Epithelial cell of proximal tubule (primary cell): ENCODE measurements around the gene MTRFR. TPM values are rescaled to one million over a fixed set of nuclear protein-coding genes. Genes with fewer than 3 reads are reported as not detected.

Source experiments
- DNase-seq: peaks from one replicate; pipeline ENCODE4 v3.0.0-alpha.2; 2011; ENCODE audit warnings: low read depth
- H3K4me3 ChIP-seq: 2 replicates; pipeline ENCODE4 v1.5.1; 2011; ENCODE audit warnings: low read depth, mild to moderate bottlenecking, low read length
- total RNA-seq: library from RNA; depleted of rRNA; stranded (reverse); fragments of >200 nt; gene quantifications from 2 replicates; pipeline ENCODE4 v1.2.3, GENCODE V29; 2015
- TF ChIP-seq, protein P1 (sequence below): conservative IDR thresholded peaks from 2 replicates; pipeline ENCODE4 v1.5.1; 2012; ENCODE audit warnings: low read depth, mild to moderate bottlenecking, low read length

MTRFR gene
- total RNA-seq, 1 donor from 2014 or later = 31.2 TPM

DNA sequence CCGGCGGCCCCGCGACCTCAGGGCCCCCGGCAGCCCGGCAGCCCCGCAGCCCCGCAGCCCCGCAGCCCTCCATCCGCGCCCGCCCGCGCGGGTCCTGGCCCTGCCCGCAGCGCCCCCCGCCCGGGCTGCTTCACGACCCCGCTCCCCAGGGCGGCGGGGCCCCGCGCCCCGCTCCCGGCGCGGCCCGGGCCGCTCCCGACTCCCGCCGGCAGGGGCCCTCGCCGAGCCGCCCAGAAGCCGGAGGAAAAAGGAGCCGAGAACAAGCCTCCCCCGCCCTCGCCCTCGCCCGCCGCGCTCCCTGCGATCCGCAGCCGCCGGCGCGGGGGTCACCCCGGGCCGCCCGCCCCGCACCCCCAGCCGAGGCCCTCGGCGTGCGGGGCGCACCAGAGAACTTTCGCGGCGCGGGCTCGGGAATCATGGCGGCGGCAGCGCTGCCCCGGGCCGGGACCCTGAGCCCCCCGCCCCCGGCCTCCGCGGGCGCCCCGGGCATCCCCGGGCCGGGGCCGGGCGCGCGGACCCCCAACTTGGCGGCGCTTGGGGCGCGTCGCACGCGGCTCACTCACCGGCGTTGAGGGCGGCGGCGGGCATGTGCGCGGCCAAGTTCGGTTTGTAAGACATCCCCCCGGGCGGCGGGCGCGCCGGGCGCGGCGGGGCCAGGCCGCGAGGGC, 37.9 kb downstream of the MTRFR start:
- TF ChIP-seq, protein P1, sequence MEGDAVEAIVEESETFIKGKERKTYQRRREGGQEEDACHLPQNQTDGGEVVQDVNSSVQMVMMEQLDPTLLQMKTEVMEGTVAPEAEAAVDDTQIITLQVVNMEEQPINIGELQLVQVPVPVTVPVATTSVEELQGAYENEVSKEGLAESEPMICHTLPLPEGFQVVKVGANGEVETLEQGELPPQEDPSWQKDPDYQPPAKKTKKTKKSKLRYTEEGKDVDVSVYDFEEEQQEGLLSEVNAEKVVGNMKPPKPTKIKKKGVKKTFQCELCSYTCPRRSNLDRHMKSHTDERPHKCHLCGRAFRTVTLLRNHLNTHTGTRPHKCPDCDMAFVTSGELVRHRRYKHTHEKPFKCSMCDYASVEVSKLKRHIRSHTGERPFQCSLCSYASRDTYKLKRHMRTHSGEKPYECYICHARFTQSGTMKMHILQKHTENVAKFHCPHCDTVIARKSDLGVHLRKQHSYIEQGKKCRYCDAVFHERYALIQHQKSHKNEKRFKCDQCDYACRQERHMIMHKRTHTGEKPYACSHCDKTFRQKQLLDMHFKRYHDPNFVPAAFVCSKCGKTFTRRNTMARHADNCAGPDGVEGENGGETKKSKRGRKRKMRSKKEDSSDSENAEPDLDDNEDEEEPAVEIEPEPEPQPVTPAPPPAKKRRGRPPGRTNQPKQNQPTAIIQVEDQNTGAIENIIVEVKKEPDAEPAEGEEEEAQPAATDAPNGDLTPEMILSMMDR = peak; percentile 35
- no peak for DNase-seq
- peak overlapping the region; percentile 83 for H3K4me3 ChIP-seq

DNA sequence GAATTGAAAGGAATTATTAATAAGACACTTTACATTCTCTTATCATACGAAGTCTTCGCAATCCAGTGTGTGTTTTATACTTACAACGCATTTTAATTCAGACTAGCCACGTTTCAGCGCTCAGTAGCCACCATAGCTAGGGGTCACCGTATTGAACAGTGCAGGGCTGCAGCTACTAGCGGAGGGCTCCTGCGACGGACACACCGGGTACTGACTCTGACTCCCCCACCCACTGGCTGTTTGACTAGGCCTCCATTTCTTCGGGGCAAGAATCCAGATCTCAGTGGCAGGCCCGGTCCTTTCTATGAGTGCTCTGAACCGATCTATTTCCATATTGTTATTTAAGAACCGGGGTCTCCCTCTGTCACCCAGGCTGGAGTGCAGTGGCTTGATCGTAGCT, 39.9 kb downstream of the MTRFR start:
- no peak for DNase-seq
- H3K4me3 ChIP-seq = no peak overlapping the region
- TF ChIP-seq, protein P1 = no peak

DNA sequence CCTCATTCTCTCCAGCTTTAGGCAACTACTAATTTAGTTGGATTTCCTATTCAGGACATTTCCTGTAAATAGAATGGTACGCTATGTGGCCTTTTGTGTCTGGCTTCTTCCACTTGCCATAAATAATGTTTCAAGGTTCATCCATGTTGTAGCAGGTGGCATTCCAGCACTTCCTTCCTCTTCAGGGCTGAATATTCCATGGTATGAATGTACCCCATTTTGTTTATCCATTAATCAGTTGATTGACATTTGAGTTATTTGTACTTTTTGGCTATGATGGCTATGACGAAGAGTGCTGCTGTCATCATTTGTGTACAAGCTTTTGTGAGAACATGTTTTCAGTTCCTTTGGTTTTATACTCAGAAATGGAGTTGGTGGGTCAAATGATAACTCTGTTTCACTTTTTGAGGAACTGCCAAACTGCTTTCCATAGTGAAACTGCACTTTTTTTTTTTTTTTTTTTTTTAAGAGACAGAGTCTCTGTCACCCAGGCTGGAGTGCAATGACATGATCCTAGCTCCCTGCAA, 44.9 kb downstream of the MTRFR start:
- H3K4me3 ChIP-seq = no peak overlapping the region
- no peak for DNase-seq
- TF ChIP-seq, protein P1 = no peak

DNA sequence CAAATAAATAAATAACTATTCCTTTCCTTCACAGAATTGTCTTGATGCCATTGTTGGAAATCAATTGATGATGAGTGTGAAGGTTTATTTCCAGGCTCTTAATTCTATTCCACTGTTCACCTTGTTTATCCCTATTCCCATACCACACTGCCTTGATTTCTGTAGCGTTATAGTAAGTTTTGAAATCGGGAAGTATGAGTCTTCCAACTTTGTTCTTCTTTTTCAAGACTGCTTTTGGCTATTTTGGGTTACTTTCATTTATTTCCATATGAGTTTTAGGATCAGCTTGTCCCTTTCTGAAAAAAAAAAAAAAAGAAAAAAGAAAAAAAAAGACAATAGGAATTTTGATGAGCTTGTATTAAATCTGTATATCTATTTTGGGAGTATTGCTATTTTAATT, 47.7 kb downstream of the MTRFR start:
- TF ChIP-seq, protein P1 = no peak
- no peak for DNase-seq
- H3K4me3 ChIP-seq = no peak overlapping the region

DNA sequence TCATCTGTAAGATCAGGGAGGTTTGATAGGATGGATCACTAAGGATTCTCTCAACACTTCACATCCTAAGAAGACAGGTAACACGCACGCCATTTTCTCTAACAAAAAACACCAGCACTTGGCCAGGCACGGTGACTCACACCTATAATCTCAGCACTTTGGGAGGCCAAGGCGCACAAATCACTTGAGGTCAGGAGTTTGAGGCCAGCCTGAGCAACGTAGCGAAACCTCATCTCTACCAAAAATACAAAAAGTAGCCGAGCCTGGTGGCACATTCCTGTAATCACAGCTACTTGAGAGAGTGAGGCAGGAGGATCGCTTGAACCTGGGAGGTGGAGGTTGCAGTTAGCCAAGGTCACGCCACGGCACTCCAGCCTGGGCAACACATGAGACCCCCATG, 48.9 kb downstream of the MTRFR start:
- no peak for DNase-seq
- TF ChIP-seq, protein P1 = no peak

DNA sequence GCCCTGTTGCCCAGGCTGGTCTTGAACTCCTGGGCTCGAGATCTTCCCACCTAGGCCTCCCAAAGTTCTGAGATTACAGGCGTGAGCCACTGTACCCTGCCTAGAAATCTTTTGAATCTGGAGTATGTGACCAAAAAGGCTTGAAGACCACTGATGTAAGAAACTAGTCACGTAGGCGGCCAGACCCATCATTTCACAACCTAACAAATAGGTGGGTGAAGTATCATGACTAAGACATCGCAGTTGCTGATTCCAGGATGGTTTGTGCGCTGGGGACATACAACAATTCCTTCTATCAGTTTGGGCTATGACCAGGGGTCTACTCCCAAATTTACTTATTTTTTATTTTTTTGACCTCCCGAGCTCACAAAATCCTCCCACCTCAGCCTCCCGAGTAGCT, 50.2 kb downstream of the MTRFR start:
- TF ChIP-seq, protein P1 = no peak
- H3K4me3 ChIP-seq = no peak overlapping the region
- DNase-seq = no peak

More for the DNA sequence above, 48.9 kb downstream of the MTRFR start:
- H3K4me3 ChIP-seq = no peak overlapping the region

DNA sequence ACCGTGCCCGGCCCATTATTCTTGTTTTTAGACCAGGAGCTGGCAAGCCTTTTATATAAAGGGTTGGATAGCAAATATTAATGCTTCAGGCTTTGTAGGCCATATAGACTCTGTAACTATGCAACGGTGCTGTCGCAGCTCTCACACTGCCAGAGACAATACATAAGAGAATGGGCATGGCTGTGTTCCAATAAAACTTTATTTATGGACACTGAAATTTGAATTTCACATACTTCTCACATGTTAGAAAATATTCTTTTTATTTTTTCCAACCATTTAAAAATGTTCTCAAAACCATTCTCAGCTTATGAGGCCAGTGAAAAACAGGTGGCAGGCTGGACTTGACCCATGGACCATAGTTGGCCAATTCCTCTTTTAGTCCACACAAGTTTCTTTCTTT, 51.4 kb downstream of the MTRFR start:
- TF ChIP-seq, protein P1 = no peak
- H3K4me3 ChIP-seq = no peak overlapping the region
- DNase-seq = no peak
